ENCODE data around the gene TSPYL4. TPM values are rescaled to one million over a fixed set of nuclear protein-coding genes. Genes with fewer than 3 reads are reported as not detected.
A peak's percentile ranks its signal among the peaks of the same experiment; 100 is the strongest.

The TSPYL4 gene
- total RNA-seq, 4 donors from 2014 or later = 9.7 to 34.9 (median 25.3) TPM

GRCh38 chr6:116292553-116292952 lies 38.7 kb upstream of the TSPYL4 start:
- Histone ChIP-seq H3K4me1 (no peaks in the 10 kb centered on the region), H3K27me3 (no peaks in the 10 kb centered on the region), H3K36me3 (no peaks in the 10 kb centered on the region), H3K9me3 (no peaks in the 10 kb centered on the region), H3K4me3 (no peak overlapping the region), H3K27ac (no peak overlapping the region)
- TF ChIP-seq POLR2A (IDR thresholded peaks at IDR 0.05) (no peak), CTCF (IDR thresholded peaks at IDR 0.05) (no peak)
- DNase-seq = no peak
- intact Hi-C loops (cut with DNase I; ENCODE audit: low total_unique reads) = no loop called here

GRCh38 chr6:116291701-116292396 lies 38.0 kb upstream of the TSPYL4 start:
- no peaks in the 10 kb centered on the region for H3K9me3 ChIP-seq
- TF ChIP-seq POLR2A (IDR thresholded peaks at IDR 0.05) = no peak
- H3K36me3 ChIP-seq = no peaks in the 10 kb centered on the region
- H3K27ac ChIP-seq = no peak overlapping the region
- no peaks in the 10 kb centered on the region for H3K4me1 ChIP-seq
- H3K27me3 ChIP-seq = no peaks in the 10 kb centered on the region
- DNase-seq = no peak
- no peak overlapping the region for H3K4me3 ChIP-seq
- intact Hi-C loops (cut with DNase I; ENCODE audit: low total_unique reads) = no loop called here

- H3K27me3 ChIP-seq = no peaks in the 10 kb centered on the region
- DNase-seq = no peak
- H3K9me3 ChIP-seq = no peaks in the 10 kb centered on the region
- no peaks in the 10 kb centered on the region for H3K36me3 ChIP-seq
- intact Hi-C loops (cut with DNase I; ENCODE audit: low total_unique reads) = no loop called here
- H3K4me3 ChIP-seq = no peak overlapping the region
- no peaks in the 10 kb centered on the region for H3K4me1 ChIP-seq
- no peak for TF ChIP-seq CTCF (IDR thresholded peaks at IDR 0.05)
- H3K27ac ChIP-seq = no peak overlapping the region
Measured at GRCh38 chr6:116290799-116291198, 36.9 kb upstream of the TSPYL4 start.

GRCh38 chr6:116289876-116290275 lies 36.0 kb upstream of the TSPYL4 start:
- Histone ChIP-seq H3K9me3 (no peaks in the 10 kb centered on the region), H3K4me3 (no peak overlapping the region), H3K27me3 (no peaks in the 10 kb centered on the region), H3K36me3 (no peaks in the 10 kb centered on the region), H3K27ac (no peak overlapping the region), H3K4me1 (no peaks in the 10 kb centered on the region)
- no peak for DNase-seq
- intact Hi-C loops (cut with DNase I; ENCODE audit: low total_unique reads) = no loop called here
- TF ChIP-seq CTCF (IDR thresholded peaks at IDR 0.05) (no peak), POLR2A (IDR thresholded peaks at IDR 0.05) (no peak)

- DNase-seq = no peak
- no peaks in the 10 kb centered on the region for H3K4me1 ChIP-seq
- H3K4me3 ChIP-seq = no peak overlapping the region
- H3K27me3 ChIP-seq = no peaks in the 10 kb centered on the region
- H3K36me3 ChIP-seq = no peaks in the 10 kb centered on the region
- H3K27ac ChIP-seq = no peak overlapping the region
- TF ChIP-seq CTCF (IDR thresholded peaks at IDR 0.05) (peak; percentile 79 to 84 (median 80)), POLR2A (IDR thresholded peaks at IDR 0.05) (no peak)
- no peaks in the 10 kb centered on the region for H3K9me3 ChIP-seq
- intact Hi-C loops (cut with DNase I; ENCODE audit: low total_unique reads) = no loop called here
Measured at GRCh38 chr6:116287689-116288282, 33.9 kb upstream of the TSPYL4 start.
